ENCODE measurements around the gene DPF3.

DNA sequence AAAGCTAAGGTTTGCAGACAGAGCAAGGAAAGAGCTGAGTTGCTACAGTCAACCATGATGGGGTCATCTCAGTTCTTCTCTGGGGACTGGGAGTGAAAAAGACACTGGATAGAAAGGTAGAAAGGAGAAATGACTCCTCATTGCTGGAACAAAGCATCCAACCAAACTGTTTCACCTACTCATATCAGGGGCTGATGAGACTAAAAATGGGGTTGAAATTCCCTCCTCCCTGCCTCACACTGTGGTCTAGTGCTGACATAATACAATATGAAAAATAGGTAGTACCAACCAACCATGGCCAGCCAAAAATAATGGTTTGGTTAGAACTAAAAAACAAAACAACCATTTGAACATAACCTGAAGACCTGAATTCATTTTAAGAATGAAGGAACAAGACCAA is 220.7 kb downstream of the DPF3 start:
- TF ChIP-seq, protein P1, sequence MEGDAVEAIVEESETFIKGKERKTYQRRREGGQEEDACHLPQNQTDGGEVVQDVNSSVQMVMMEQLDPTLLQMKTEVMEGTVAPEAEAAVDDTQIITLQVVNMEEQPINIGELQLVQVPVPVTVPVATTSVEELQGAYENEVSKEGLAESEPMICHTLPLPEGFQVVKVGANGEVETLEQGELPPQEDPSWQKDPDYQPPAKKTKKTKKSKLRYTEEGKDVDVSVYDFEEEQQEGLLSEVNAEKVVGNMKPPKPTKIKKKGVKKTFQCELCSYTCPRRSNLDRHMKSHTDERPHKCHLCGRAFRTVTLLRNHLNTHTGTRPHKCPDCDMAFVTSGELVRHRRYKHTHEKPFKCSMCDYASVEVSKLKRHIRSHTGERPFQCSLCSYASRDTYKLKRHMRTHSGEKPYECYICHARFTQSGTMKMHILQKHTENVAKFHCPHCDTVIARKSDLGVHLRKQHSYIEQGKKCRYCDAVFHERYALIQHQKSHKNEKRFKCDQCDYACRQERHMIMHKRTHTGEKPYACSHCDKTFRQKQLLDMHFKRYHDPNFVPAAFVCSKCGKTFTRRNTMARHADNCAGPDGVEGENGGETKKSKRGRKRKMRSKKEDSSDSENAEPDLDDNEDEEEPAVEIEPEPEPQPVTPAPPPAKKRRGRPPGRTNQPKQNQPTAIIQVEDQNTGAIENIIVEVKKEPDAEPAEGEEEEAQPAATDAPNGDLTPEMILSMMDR (IDR thresholded peaks at IDR 0.05; ENCODE audit: low read length), result no peak
- TF ChIP-seq EZH2phosphoT487 (IDR thresholded peaks at IDR 0.05; ENCODE audit: low read length), result no peak
- TF ChIP-seq EZH2 (optimal IDR thresholded peaks at IDR 0.05; ENCODE audit: low read depth, low read length), result no peak
